Stimulated activated CD8-positive, alpha-beta memory T cell treated with anti-CD3 and anti-CD28 coated beads, Interleukin-12 subunit alpha, Interleukin-12 subunit beta, amount 100 ng/mL, for 24 hours (primary cell): ENCODE results near the gene ERN1.

ENCODE experiments used
- DNase-seq: peaks from one replicate; pipeline ENCODE4 v3.0.0-alpha.2; 2020; ENCODE audit errors: extremely low read depth

The ERN1 gene

DNA sequence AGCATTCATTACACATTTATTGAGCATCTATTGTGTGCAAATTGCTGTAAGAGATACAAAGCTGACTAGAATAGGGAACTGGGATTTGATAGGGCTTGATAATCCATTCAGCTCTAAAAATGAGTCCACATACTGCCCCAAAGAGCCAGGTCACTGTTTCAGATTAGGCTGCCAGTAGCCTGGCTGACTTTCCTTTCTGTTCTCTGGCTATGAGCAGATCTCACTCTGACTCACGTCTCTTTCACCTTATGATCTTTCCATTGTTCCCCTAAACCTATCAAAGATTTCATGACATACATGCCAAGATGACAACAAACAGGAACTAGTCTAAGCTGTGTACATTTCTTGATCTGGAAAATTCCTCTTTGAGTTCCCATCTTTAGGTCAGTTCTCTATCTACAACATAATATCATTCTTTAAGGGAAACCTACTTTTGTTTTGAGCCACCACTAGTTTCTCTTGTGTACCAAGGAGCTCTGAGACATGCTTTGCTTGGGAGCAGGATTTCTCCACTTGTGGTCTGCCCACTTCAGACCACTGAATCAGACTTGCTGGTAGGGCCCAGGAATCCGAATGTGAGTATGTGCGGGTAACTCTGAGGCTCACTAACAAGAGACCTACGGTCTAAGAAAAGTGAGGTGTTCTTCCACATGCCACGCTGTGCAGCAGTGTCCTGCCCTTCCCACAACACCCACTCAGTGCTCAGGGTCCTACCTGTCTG is 68.6 kb downstream of the ERN1 start:
- DNase-seq: no peak

DNA sequence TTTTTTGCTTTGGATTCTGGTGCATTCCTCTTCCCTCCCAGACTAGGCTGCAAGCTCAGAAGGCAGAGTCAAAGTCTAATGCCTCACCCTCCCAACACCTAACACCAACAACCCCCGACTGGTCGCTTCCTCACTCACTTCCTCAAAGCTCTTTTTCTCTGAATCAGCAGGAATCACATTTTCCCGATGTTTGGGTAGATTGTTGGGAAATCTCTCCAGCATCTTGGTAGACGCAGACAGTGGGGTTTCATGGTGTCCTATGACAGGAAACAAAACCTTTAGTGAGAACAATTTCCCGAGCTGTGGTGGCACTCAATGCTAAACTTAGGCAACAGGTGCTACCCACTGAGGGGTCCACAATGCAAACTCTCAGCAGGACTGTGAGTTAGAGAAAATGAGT is 69.6 kb downstream of the ERN1 start:
- no peak for DNase-seq

DNA sequence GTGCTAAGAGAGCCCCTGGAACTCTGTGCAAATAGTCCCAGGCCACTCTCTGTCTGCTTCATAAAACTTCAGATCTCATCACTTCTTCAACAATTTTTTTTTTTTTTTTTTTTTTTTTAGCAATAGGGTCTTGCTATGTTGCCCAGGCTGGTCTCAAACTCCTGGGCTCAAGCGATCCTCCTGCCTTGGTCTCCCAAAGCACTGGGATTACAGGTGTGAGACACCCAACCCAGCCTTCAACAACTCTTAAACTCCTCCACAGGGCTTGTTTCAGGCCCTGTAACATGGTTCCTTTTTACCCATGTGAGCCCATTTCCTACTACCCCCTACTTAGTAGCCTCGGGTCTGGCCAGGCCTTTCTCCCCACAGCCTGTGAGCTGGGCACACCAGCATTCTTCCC is 70.2 kb downstream of the ERN1 start:
- DNase-seq: no peak

DNA sequence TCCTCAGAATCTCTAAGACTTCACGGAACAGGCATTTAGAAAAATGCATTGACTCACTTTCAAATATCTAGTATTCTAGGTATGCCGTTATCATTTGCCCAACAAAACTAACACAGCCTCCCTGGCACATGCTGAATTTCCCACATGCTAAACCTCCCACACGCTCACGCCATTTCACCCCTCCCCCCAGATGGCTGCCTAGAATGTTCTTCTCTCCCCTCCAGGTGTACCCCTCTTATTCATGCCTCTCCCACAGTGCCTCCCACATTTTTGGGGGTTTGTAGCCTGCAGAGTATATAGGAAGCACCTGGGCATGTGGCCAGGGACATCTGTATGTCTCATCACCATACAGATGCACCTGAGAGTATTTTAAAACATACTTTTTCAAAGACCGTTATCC is 71.3 kb downstream of the ERN1 start:
- DNase-seq: no peak

DNA sequence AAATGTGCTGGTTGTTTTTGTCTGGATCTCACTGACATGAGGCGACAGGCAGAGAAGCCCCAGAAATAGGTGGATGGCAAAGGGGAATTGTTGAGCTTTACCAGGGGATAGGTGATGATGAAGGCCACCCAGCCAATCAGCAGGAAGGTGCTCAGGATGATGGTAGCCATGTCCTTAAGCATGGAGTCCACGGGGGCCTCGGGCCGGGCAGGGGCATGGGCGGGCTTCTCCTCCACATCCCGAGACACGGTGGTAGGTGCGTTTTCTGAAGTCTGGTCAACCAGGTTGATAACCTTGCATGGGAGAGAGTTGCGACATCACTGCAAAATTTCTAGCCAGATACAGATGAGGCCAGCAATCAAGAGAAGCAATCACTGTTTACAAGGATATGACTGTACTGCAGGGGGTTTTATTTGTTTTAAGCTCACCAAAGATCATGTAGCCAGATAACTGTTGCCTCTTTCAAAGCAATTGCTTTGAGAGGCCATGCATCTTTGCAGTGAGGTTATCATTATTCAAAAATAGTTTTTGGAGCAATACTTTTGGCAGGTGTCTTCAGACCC is 72.2 kb downstream of the ERN1 start:
- no peak for DNase-seq

DNA sequence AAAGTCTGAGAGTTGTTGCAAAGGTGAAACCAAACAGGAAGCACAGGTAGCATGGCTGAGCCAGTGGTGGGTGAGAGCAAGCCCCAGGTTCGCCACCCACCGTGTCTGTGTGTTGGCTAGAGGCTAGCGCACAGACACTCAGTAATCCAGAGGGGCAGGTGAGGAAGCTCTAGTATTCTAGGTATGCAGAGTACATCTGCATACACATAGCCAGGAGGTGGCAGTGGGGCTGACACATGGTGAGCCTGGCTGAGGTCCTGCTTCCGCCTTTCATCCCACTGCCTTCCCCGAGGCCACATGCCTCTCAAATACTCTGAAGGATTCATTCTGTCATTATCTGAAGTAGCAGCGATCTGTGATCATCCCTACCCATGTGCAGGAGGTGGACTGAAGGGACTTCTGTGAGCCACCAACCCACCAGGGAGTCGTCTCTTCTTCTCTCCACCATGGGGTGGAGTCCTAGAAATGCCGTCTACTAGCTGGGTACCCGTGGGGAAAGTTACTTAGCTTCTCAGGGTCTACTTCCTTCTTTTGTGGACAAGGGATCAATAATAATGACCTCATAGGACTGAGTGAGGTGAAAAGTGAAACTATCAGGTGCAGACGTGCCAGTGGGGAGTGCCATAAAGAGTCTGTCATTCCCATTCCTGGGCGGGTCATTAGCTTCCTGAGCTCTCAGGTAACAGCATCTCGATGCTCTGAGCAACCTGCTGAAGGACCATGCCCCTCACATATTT is 73.5 kb downstream of the ERN1 start:
- DNase-seq: no peak

DNA sequence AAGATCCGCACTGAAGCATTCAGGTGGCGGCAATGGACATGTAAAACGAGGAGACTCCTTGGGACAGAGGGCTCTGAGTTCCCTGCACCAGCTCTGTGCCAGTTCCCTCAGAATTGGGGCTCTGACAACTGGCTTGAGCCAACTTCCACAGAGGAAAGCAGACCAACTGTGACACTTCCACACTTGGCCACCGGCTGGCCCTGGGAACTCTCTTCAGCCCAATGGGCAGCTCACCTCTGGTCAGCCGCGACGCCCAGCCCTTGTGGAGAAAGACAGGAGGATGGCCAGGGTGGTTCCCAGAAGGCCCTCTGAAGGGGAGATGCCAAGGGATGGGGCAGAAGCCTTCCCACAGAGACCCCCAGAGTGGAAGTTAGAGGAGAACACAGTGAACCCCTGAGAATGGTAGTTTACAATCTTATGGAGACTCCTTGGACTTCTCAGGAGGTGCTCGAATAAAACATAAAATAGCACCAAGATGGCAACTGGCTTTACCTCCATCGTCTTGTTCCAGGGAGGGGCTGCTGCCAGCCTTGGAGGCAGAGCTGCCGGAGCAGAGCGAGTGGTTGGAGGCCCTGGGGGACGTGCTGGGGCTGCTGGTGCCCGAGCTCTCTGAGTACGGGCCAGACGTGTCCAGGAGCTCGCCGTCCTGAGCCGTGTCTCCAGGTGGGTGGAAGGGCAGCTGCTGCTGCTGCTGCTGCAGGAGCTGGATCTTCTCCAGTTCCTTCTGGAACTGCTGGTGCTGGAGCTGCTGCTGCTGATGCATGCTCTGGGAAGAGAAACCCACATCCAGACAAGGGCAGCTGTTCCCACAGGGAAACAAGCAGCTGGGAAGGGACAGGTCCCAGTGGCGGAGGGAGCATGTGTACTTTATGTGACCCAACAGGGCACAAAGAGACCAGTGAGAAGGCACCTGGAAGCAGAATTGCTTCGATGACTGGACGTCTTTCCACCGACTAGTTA is 74.5 kb downstream of the ERN1 start:
- DNase-seq: no peak

DNA sequence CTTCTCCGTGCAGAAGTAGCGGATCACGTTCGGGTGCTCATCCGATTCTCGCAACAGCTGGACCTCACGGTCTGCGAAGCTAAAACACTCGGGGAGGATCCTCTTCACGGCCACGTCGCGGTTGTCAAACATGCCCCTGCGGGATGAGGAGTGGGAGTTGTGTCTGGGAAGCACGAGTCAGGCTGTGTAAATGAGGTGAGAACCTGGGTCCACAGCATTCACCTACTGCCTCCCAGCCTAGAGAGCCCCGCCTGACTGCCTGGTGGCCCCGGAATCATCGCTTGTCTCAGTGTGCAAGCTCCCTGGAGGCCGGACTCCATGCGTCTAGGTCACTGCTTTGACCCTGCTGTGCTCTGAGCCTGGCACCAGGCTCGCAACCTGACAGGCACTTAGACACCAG is 75.6 kb downstream of the ERN1 start:
- no peak for DNase-seq

DNA sequence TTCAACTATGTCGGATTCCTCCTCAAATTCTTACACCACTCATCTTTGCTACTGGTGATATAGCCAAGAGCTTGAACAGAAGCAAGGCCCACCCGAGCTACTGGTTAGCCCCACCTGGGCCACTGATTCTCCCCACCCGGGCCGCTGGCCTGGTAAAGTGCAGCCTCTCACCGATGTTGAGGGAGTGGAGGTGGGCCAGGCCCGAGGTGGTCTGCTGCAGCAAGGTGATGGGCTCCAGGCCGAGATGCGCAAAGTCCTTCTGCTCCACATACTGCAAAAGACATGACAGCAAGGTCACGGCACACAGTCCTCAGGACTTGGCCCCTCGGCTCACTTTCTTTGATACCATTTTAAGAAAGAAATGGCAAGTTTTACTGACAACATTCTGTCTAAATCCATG is 76.8 kb downstream of the ERN1 start:
- no peak for DNase-seq

DNA sequence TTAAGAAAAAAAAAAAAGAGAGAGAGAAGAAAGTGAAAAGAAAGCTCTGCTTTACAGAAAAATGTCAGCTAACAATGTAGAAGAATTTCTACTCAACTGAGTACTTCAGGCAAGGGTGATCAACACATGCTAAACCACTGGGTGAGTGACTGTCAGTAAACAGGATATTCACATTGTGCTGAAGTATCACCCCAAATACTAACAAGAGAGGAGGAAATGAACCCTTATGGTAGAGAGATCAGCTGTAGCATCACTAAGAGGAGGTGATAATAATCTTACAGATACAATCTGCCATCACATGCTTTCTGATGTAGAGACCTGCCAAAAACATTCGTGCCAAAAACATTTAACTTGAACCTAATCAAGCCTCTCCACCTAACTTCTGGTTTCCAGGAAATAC is 78.8 kb downstream of the ERN1 start:
- no peak for DNase-seq

DNA sequence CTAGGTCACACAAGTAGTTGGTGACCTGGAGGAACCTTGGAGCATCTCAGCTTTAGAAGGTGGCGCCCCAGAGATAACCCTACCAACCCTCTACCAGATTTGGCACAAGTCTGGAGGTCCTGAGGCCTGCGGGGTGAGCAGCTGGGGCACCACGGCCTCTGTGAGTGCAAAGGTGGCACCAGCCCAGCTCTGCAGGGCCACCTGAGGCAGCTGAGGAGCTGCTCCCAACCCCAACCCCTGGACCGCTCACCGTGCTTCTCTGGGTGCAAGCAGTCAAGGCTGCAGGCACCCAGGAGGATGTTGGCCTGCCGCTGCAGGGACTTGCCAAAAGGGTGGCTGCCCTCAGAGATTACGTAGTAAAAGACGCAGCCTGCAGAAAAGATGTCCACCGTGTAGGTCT is 81.1 kb downstream of the ERN1 start:
- no peak for DNase-seq

DNA sequence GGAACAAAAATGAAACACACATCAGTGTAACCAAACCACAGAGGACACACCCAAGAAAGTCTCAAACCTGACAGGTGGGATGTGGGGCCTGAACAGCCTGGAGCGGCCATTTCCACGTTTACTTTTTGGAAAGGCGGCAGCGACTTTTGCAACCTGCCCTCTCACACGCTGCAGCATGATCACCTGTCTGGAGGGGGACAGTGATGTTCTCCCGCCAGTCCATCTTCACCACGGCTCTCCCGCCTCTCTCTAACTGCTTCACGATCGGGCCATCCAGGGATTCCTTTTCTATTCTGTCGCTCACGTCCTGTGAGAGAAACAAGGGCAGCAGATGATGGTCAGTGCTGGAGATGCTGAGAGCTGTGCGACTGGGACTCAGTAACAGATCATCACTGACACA is 84.8 kb downstream of the ERN1 start:
- no peak for DNase-seq

DNA sequence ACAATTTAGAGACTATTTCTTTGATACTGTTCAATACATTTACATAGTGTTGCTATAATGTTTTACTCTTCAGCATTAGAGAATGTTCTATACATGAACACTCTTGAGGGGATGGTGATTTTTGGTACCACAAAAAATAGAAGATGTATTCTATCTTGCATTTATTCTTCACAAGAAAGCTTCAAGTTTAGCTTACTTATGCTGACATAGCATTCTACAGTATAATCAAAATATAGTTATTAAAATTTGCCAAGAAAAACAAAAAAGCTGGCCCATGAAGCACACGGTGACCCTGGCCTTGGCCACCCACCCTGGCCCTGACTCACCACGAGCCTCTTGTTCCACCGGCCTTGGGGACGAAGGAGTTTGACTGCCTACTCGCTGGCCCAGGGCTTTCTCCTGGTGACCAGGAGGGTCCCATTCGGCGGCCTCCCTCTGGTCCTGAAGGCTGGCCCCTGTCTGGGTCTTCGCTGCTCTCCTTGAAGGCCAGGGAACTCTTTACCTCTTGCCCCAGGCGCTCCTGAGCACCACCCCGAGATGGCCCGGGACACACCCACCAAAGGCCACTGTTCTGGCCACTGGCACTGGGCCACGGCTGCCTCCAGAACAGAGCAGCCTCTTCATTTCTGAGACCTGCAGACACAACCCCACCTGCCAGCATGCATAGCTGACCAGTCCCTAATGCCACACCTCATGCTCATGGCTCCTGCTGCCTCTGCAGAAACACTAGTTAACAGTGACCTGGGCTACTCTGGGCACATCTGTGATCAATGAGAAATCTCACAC is 87.1 kb downstream of the ERN1 start:
- no peak for DNase-seq

DNA sequence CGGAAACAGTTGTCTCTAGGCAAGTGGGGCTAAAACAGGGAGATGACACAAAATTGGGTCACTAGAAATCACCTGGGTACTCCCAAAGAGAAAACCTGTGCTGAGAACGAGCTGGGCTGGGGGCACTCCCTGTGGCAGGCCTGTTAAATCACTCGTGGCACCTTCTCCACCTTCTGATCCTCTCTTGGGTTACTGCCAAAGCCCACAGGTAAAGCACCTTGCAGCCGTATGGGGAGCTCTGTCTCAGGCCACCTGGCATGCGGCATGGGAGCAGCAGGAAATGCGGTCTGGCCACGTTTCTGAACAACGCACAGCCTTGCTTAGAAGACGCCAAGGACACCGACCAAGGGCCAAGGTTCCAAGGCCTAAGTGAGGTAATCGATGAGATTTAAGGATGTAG is 88.0 kb downstream of the ERN1 start:
- DNase-seq: no peak

DNA sequence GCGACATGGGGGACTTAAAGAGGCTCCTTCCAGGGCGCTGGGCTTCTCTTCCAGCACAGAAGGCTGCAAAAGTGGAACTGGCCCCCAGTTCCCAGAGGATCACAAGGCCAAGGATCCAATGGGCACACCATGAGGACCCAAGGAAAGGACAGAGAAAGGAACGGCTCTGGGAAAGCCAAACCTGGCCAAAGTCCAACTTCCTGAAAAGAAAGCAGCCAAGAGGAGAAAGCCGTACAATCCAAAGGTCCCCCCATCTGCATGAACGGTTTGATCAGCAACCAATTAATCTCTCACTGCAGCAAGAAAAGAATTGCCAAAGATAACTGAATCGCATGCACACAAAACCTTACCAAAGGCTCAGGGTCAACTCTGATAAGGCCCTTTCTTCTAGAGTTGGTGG is 89.7 kb downstream of the ERN1 start:
- no peak for DNase-seq

DNA sequence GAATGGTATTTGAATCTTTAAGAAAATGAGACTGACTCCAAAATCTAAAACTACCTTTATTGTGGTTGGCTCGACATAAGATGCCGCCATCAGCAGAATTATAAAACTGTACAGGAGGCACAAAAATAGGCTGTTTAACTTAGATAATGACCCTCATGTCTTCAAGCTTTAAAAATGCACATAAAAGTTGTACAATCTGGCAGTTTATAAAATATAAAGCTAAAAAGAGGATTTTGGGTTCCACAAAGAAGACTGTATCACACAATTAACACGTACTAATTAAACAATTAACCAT is 90.9 kb downstream of the ERN1 start:
- no peak for DNase-seq

DNA sequence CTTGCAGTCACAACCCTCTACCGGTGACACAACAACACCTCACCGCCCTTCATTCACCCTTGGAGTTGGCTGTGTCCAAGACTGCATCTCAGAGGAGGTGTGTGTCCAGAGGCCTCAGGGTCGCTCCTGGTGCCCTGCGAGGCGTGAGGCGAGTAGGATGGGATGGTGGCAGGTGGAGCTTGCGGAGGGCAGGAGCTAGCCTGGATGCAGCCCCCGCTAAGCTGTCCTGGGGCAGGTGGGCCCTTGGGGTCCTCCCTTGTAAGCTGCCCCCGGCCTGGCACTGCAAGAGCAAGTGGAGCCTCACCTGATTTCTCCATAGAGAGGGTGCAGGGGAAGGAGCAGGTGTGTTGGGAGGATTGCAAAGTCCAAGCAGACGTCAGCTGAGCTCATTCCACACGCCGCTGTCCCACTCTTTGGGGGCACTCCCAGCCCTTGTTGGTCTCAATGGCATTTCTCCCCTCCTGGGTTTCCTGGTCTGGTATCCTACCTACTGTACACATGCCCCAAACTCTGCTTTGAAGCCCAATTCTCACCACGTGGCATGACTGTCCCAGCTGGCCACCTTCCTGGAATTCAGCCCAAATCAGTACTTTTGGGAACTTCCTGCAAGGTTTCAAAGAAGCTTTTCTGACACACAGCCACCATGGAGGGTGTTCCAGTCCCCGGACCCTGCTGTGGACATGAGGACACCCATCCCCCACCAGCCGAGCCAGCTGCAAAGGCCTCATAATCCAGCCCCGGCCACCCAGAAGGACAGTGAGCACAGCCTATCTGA is 91.4 kb downstream of the ERN1 start:
- DNase-seq: no peak

DNA sequence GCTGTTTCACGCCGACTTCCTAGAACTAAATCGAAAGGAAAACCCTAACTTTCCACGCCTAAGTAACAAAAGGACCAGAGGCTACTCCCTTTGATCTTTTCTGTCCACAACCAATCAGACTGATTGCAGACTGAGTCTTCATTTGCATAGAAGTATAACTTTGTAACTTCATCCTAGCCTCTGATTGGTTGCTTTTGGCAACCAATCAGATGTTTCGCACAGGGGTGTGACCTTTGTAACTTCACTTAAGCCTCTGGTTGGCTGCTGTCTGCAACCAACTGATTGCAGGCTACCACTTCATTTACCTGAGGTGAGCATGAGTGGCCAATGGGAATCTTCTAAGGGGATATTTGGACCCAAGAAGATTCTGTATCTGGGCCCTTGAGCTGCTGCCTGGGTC is 92.1 kb downstream of the ERN1 start:
- no peak for DNase-seq

DNA sequence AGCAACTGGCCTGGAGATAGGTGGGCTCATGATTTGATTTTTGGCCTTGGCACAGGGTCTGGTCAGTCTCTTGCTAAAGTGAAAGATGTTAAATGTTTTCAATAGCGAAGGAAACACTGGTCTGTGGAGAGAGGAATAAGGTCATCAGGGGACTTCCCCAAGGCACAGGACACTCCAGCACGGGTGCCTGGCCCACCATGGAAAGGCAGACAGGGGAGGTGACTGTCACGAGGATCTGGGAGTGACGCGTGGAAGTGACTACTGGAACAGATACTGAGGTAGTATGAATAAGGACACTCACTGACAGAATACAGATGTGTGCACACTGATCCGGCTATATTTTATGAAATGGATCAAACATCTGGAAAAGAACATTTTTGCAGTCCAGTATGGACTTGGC is 92.8 kb downstream of the ERN1 start:
- DNase-seq: no peak

DNA sequence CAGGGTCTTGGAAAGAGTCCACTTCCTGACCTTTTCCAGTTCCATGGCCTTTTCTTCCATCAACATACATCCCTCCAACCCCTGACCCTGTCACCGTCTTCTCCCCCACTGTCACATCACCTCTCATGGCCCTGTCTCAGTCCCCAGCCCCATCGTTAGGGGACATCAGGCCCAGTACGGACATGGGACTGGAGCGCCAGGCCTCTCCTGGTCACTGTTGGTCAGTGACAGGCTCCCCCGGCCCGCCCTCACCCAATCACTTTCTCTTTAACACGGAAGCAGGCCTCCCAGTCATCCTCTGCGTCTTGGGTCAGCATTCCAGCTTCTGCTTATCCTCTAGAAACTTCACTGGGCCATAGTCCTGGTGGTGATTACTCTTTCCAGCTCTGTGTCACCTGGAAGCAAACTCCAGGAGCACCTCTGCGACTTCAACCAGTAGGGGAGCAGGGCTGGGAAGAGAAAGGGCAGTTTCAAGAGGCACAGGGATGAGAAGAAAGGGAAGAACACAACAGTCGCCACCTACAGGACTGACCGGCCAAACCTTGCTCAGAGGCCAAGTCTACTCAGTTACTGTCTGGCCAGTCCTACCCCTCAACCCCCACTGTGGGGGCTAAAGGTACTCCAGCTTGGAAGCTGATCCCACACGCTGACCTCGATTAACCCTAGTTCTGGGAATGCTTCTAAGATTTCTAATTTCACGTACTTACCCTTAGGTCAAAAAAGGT is 93.6 kb downstream of the ERN1 start:
- DNase-seq: no peak
